Suprapubic skin (tissue), 4 donors: ENCODE results near the gene TXNRD3.

Experiments used
- EP300 ChIP-seq: sonication (generic); formaldehyde crosslinking; IDR thresholded peaks from one replicate; pipeline ENCODE4 v1.6.1; 2017; ENCODE audit warnings: antibody characterized with exemption
- POLR2A ChIP-seq, 2 donors: fragments of 450-650 bp; IDR thresholded peaks; one replicate each; pipeline ENCODE4 v1.6.1; 2017; ENCODE audit warnings: antibody characterized with exemption in 2 of 2, mild to moderate bottlenecking in 2 of 2, moderate library complexity in 2 of 2
- POLR2AphosphoS5 ChIP-seq, 3 donors: sonication (generic); formaldehyde crosslinking; IDR thresholded peaks; one replicate each; pipeline ENCODE4 v1.6.1; 2017; ENCODE audit warnings: antibody characterized with exemption in 3 of 3
- TF ChIP-seq, protein P1 (sequence below), 2 donors: fragments of 200-600 bp in 1 of 2; fragments of 450-650 bp in 1 of 2; sonication (generic) in 1 of 2; IDR thresholded peaks; one replicate each; pipeline ENCODE4 v1.5.1; 2016 to 2019; ENCODE audit warnings: antibody characterized with exemption in 2 of 2, mild to moderate bottlenecking in 1 of 2, moderate library complexity in 1 of 2

DNA sequence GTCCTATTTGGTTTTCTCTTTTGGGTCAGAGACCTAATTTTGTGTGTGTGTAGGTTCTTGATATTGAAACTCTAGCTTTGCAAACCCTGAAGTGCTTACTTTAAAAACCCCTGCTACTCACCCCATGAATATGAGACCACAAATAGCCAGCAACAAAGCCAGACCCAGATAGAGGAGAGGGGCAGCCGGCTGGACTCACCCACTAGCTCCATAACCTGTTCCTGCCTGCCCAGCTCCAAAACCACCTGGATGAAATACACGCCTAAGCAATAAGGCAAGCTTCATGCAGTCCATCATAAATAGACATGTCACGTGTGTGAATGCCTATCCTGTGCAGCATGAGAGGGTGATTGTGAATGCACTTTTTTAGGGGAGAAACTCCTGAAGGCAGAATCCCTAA is 3.7 kb upstream of the TXNRD3 start:
- TF ChIP-seq, protein P1, sequence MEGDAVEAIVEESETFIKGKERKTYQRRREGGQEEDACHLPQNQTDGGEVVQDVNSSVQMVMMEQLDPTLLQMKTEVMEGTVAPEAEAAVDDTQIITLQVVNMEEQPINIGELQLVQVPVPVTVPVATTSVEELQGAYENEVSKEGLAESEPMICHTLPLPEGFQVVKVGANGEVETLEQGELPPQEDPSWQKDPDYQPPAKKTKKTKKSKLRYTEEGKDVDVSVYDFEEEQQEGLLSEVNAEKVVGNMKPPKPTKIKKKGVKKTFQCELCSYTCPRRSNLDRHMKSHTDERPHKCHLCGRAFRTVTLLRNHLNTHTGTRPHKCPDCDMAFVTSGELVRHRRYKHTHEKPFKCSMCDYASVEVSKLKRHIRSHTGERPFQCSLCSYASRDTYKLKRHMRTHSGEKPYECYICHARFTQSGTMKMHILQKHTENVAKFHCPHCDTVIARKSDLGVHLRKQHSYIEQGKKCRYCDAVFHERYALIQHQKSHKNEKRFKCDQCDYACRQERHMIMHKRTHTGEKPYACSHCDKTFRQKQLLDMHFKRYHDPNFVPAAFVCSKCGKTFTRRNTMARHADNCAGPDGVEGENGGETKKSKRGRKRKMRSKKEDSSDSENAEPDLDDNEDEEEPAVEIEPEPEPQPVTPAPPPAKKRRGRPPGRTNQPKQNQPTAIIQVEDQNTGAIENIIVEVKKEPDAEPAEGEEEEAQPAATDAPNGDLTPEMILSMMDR (IDR thresholded peaks at IDR 0.05): no peak
- TF ChIP-seq POLR2A (IDR thresholded peaks at IDR 0.05): no peak
- no peak for TF ChIP-seq POLR2AphosphoS5 (IDR thresholded peaks at IDR 0.05)
- no peak for TF ChIP-seq EP300
